ENCODE results near the gene POU5F1. TPM values are rescaled to one million over a fixed set of nuclear protein-coding genes. Genes with fewer than 3 reads are reported as not detected.

Gene POU5F1
- polyA plus RNA-seq, 3 donors: 0.20 TPM; not detected in 2

- no peak for DNase-seq
- Mint-ChIP-seq H3K27me3 (ENCODE audit: low read depth in 3 of 3) (peaks cover 0 to 13% (median 2%) of the 10 kb centered on the region in 3 donors), H3K9me3 (no peaks in the 10 kb centered on the region), H3K4me3 (no peak overlapping the region), H3K4me1 (peaks cover 6% of the 10 kb centered on the region), H3K36me3 (peaks cover 22 to 25% of the 10 kb centered on the region in 2 donors), H3K27ac (peak overlapping the region in 1 of 7 donors; percentile 6)
- Histone ChIP-seq H3K36me3 (replicated peaks in 1 of 2; ENCODE audit: control insufficient read depth in 1 of 2, insufficient read depth in 2 of 2, low read length in 2 of 2) (peaks cover 15 to 30% of the 10 kb centered on the region in 2 donors), H4K20me1 (ENCODE audit: insufficient read depth, low read length) (no peaks in the 10 kb centered on the region), H3K4me2 (replicated peaks; ENCODE audit: extremely low read depth, low read length, poor library complexity, severe bottlenecking) (no peak overlapping the region), H3K9ac (ENCODE audit: insufficient read depth, low read length, poor library complexity, severe bottlenecking) (no peak overlapping the region), H3K27me3 (ENCODE audit: control insufficient read depth in 2 of 2, insufficient read depth in 2 of 2, low read length in 2 of 2) (peaks cover 0 to 3% of the 10 kb centered on the region in 2 donors), H2AFZ (ENCODE audit: insufficient read depth, low read depth, low read length, poor library complexity, severe bottlenecking) (no peak overlapping the region), H3K79me2 (ENCODE audit: insufficient read depth, low read length) (no peaks in the 10 kb centered on the region), H3K9me3 (replicated peaks in 1 of 2; ENCODE audit: control insufficient read depth in 1 of 2, insufficient read depth in 1 of 2, low read length in 2 of 2) (no peaks in the 10 kb centered on the region), H3K27ac (ENCODE audit: low read depth in 1 of 2, low read length in 2 of 2) (no peak overlapping the region), H3K4me3 (replicated peaks in 1 of 3; ENCODE audit: low read depth in 2 of 3, low read length in 3 of 3) (no peak overlapping the region), H3K4me1 (ENCODE audit: control insufficient read depth in 1 of 2, insufficient read depth in 2 of 2, low read length in 2 of 2) (peaks cover 0 to 6% of the 10 kb centered on the region in 2 donors)
- intact Hi-C loops (cut with micrococcal nuclease): no loop called here
- 94% methylated on average over 2 of the region's 2 CpGs for WGBS (ENCODE audit: insufficient coverage)
- no peak for TF ChIP-seq CTCF (IDR thresholded peaks at IDR 0.05)
Observed at GRCh38 chr6:31142361-31142761, 28.1 kb downstream of the POU5F1 start.

GRCh38 chr6:31140643-31141042 is 29.8 kb downstream of the POU5F1 start:
- Histone ChIP-seq H4K20me1 (ENCODE audit: insufficient read depth, low read length) (no peaks in the 10 kb centered on the region), H3K36me3 (replicated peaks in 1 of 2; ENCODE audit: control insufficient read depth in 1 of 2, insufficient read depth in 2 of 2, low read length in 2 of 2) (peaks cover 15 to 30% of the 10 kb centered on the region in 2 donors), H3K79me2 (ENCODE audit: insufficient read depth, low read length) (no peaks in the 10 kb centered on the region), H3K9me3 (replicated peaks in 1 of 2; ENCODE audit: control insufficient read depth in 1 of 2, insufficient read depth in 1 of 2, low read length in 2 of 2) (no peaks in the 10 kb centered on the region), H3K4me1 (ENCODE audit: control insufficient read depth in 1 of 2, insufficient read depth in 2 of 2, low read length in 2 of 2) (peaks cover 0 to 6% of the 10 kb centered on the region in 2 donors), H3K4me2 (replicated peaks; ENCODE audit: extremely low read depth, low read length, poor library complexity, severe bottlenecking) (no peak overlapping the region), H2AFZ (ENCODE audit: insufficient read depth, low read depth, low read length, poor library complexity, severe bottlenecking) (no peak overlapping the region), H3K27ac (ENCODE audit: low read depth in 1 of 2, low read length in 2 of 2) (no peak overlapping the region), H3K4me3 (replicated peaks in 1 of 3; ENCODE audit: low read depth in 2 of 3, low read length in 3 of 3) (no peak overlapping the region), H3K27me3 (ENCODE audit: control insufficient read depth in 2 of 2, insufficient read depth in 2 of 2, low read length in 2 of 2) (peaks cover 0 to 3% of the 10 kb centered on the region in 2 donors), H3K9ac (ENCODE audit: insufficient read depth, low read length, poor library complexity, severe bottlenecking) (no peak overlapping the region)
- Mint-ChIP-seq H3K9me3 (peaks cover 0 to 3% (median 0%) of the 10 kb centered on the region in 7 donors), H3K27me3 (ENCODE audit: low read depth in 3 of 3) (peaks cover 0 to 13% (median 2%) of the 10 kb centered on the region in 3 donors), H3K4me1 (peaks cover 6% of the 10 kb centered on the region), H3K36me3 (peaks cover 14 to 18% of the 10 kb centered on the region in 2 donors), H3K27ac (no peak overlapping the region), H3K4me3 (no peak overlapping the region)
- WGBS (ENCODE audit: insufficient coverage): 91% methylated on average over 13 of the region's 15 CpGs
- DNase-seq: no peak
- no peak for TF ChIP-seq CTCF (IDR thresholded peaks at IDR 0.05)
- intact Hi-C loops (cut with micrococcal nuclease): no loop called here
